AG04450 (cell line): ENCODE data around the gene TEX2. TPM values are rescaled to one million over a fixed set of nuclear protein-coding genes. Genes with fewer than 3 reads are reported as not detected.

Experiments used
- CTCF ChIA-PET: fragments of 300-600, 350-600 bp; formaldehyde crosslinking; extraction: SDS; loops from one replicate; lab custom pipeline; 2022; ENCODE audit warnings: antibody characterized with exemption, inconsistent platforms; lab: Charles Lee
- POLR2A ChIA-PET: fragments of 350-600 bp; formaldehyde crosslinking; extraction: SDS; loops from one replicate; lab custom pipeline; 2021; ENCODE audit warnings: antibody characterized with exemption, inconsistent platforms; lab: Yijun Ruan, JAX
- DNase-seq: peaks from one replicate; pipeline ENCODE4 v3.0.0-alpha.2; 2011; ENCODE audit warnings: low read depth, low spot score
- H3K27ac ChIP-seq: one replicate; pipeline ENCODE4 v1.5.1; 2012; ENCODE audit warnings: low read depth, low read length, control low read depth
- H3K27me3 ChIP-seq: one replicate; pipeline ENCODE4 v1.6.0; 2012; ENCODE audit warnings: low read length; ENCODE audit not compliant: control insufficient read depth, insufficient read depth
- H3K4me3 ChIP-seq: 2 replicates; pipeline ENCODE4 v1.5.1; 2011; ENCODE audit warnings: mild to moderate bottlenecking, low read depth, low read length, control low read depth
- H3K9me3 ChIP-seq: 2 replicates; pipeline ENCODE4 v1.5.1; 2012; ENCODE audit warnings: low read length; ENCODE audit not compliant: control insufficient read depth, insufficient read depth
- CTCF ChIP-seq: IDR thresholded peaks from 2 replicates; pipeline ENCODE4 v1.5.1; 2011; ENCODE audit warnings: low read depth, low read length, control low read depth, inconsistent platforms
- polyA plus RNA-seq: library from polyadenylated mRNA; depleted of rRNA; stranded (reverse); fragments of >200 nt; gene quantifications from 2 replicates; pipeline ENCODE4 v1.2.3, GENCODE V29; 2011

The TEX2 gene
- polyA plus RNA-seq, 1 experiment, result 27.9 TPM

GRCh38 chr17:64161380-64162176, 101.5 kb downstream of the TEX2 start:
- POLR2A ChIA-PET, result no interaction called here
- TF ChIP-seq CTCF, result no peak
- DNase-seq, result no peak
- H3K9me3 ChIP-seq, result no peaks in the 10 kb centered on the region
- CTCF ChIA-PET, result no interaction called here
- H3K27me3 ChIP-seq, result no peaks in the 10 kb centered on the region
- H3K4me3 ChIP-seq, result no peak overlapping the region
- no peak overlapping the region for H3K27ac ChIP-seq

- DNase-seq, result no peak
- ChIA-PET POLR2A (no interaction called here), CTCF (no interaction called here)
- Histone ChIP-seq H3K4me3 (no peak overlapping the region), H3K9me3 (no peaks in the 10 kb centered on the region), H3K27ac (no peak overlapping the region), H3K27me3 (no peaks in the 10 kb centered on the region)
- no peak for TF ChIP-seq CTCF
Observed at GRCh38 chr17:64160378-64160777, 102.7 kb downstream of the TEX2 start.

- POLR2A ChIA-PET, result no interaction called here
- CTCF ChIA-PET, result no interaction called here
- H3K9me3 ChIP-seq, result no peaks in the 10 kb centered on the region
- H3K27me3 ChIP-seq, result no peaks in the 10 kb centered on the region
- no peak for TF ChIP-seq CTCF
- DNase-seq, result no peak
- no peak overlapping the region for H3K4me3 ChIP-seq
- no peak overlapping the region for H3K27ac ChIP-seq
Observed at GRCh38 chr17:64158831-64159590, 104.0 kb downstream of the TEX2 start.

- DNase-seq, result no peak
- CTCF ChIA-PET, result no interaction called here
- Histone ChIP-seq H3K27ac (no peak overlapping the region), H3K9me3 (no peaks in the 10 kb centered on the region), H3K27me3 (no peaks in the 10 kb centered on the region), H3K4me3 (no peak overlapping the region)
- POLR2A ChIA-PET, result no interaction called here
- TF ChIP-seq CTCF, result no peak
Observed at GRCh38 chr17:64158406-64158805, 104.7 kb downstream of the TEX2 start.

GRCh38 chr17:64157669-64158180, 105.3 kb downstream of the TEX2 start:
- no peak for DNase-seq
- no peak overlapping the region for H3K4me3 ChIP-seq
- H3K9me3 ChIP-seq, result no peaks in the 10 kb centered on the region
- ChIA-PET CTCF (no interaction called here), POLR2A (no interaction called here)
- no peak overlapping the region for H3K27ac ChIP-seq
- TF ChIP-seq CTCF, result no peak
- no peaks in the 10 kb centered on the region for H3K27me3 ChIP-seq
